ENCODE data around the gene NRCAM.
A peak's percentile ranks its signal among the peaks of the same experiment; 100 is the strongest.
"Not testable (repeated sequence)": the region's sequence is repeated elsewhere in the genome, so short reads cannot be mapped to it uniquely, and the experiment has no call there.

The NRCAM gene

GRCh38 chr7:108270385-108271015 is 185.7 kb downstream of the NRCAM start:
- no peak for DNase-seq

GRCh38 chr7:108268200-108268820 is 187.9 kb downstream of the NRCAM start:
- DNase-seq = no peak

DNA sequence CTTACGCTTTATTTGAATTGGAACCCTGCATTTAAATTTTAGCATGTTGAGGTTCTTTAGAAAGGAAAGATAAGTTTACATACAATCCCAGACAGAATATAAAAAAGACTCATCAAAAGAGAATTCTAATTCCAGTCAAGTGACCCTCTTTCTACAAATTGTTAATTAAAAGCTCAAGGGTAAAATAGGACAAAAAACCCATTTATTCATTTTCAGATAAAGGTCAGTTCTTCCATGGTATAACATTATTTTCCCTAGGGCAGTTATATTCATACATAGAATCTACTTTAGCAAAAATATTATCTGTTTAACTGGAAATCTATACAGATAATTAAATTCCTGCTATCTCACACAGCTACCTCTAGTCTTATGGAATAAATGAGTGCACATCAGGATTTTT is 188.6 kb downstream of the NRCAM start:
- DNase-seq = no peak

DNA sequence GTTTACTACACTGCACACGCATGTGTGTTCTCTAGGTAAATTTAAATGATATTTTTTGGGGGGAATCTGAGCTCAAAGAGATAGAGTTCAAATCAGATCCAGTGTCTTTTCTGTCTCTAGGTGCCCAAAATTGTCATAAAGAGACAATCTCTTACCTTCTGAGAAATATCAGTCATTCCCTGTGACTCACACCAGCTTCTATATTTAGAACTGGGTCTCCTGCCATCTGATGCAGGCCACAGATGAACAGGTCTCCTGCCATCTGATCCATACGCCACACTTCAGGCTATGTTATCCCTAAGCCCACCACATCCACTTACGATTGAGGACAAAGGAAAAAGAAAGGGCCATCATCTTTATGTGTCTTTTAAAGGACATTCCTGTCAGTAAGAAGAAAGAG is 189.7 kb downstream of the NRCAM start:
- no peak for DNase-seq

GRCh38 chr7:108266035-108266434 is 190.2 kb downstream of the NRCAM start:
- no peak for DNase-seq

DNA sequence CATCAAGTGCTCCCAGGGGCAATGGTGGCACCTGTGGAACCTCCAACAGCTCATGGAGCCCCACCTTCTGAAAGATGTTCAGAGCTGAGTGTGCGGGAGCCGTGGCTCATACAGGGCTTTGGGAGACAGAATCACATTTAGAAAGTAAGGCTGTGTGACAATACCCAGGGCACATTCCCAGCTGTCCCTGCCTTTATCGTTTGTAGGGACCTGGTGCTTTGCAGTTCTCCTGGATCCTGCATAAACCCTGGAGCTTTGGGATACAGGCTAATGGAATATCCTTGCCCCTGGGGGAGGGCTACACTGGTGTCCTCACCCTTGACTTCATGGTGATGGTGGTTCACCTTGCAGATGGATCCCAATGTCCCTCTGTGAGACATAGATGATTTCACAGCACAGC is 191.2 kb downstream of the NRCAM start:
- no peak for DNase-seq

GRCh38 chr7:108263425-108263824 is 192.8 kb downstream of the NRCAM start:
- DNase-seq = peak; percentile 90

- DNase-seq = peak; percentile 76
These were observed 194.5 kb downstream of the NRCAM start for GRCh38 chr7:108261560-108262255.

- DNase-seq = not testable (repeated sequence)
These were observed 196.8 kb downstream of the NRCAM start for GRCh38 chr7:108259447-108259846.

GRCh38 chr7:108257954-108258353 is 198.3 kb downstream of the NRCAM start:
- no peak for DNase-seq

DNA sequence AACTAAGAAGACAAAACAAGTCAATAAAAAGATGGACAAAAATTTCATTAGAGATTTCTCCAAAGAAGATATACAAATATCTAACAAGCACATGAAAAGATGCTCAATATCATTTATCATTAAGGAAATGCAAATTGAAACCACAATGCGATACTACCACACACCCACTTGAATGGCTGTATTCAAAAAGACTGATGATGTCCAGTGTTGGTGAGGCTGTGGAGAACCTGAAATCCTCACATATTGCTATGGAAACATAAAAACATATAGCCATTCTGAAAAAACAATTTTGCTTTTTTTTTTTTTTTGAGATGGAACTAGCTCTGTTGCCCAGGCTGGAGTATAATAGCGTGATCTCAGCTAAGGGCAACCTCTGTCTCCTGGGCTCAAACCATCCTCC is 202.0 kb downstream of the NRCAM start:
- no peak for DNase-seq

GRCh38 chr7:108253275-108254044 is 202.8 kb downstream of the NRCAM start:
- peak; percentile 58 for DNase-seq

DNA sequence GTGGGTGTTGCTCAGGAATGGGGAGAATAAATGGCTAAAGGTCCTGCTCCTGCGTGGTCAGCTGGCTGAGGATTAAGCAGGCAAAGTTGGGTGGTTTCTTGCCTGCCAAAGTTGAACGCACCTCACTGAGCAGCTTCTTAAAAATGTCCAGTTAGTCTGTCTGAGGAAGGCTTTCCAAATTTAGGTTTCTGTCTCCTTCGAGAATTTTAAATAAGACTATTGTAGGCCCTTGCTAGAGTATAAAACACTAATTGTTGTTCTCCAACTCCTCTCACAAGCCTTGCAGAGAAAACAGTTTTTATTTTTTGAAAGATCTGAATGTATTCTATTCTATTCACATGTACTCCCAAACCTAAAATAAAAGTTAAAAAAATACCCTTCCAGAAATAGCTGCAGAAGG is 204.1 kb downstream of the NRCAM start:
- no peak for DNase-seq

DNA sequence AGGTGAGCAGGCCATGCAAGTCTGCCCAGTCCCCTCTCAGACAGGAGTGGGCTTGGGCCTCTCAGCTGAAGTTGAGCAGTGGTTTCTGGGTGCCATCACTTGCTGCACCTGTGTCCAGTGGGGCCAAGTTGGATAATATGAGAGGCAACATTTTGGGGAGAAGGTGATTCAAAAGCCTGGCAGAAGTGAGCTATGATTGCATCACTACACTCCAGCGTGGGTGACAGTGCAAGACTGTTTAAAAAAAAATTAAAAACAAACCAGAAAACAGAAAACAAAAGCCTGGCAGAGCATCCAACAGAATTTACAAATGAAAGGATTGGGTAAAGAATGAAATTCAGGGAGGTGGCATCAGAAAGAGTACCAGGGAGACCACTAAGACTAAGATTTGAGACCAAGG is 204.5 kb downstream of the NRCAM start:
- DNase-seq = no peak

GRCh38 chr7:108249453-108249852 is 206.8 kb downstream of the NRCAM start:
- DNase-seq = no peak

- no peak for DNase-seq
These were observed 207.4 kb downstream of the NRCAM start for GRCh38 chr7:108248821-108249220.

GRCh38 chr7:108248418-108248817 is 207.8 kb downstream of the NRCAM start:
- no peak for DNase-seq

DNA sequence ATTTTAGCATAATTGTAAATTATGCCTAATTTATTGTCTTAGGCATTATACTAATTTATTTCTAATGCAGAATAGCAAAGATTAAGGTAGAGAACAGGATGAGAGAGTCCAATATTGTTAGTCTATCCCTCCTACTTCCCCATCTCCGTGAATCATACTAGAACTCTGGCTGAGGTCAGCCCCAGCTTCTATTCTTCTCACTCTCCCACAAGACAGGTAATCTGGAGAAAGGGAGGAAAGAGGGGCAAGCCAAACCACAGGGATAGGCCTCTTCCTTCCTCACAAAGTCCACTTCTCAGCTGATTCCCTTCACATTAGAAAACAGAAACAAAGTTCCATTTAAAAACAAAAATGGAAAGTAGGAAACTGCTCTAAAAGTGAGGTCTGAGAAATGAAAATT is 208.6 kb downstream of the NRCAM start:
- no peak for DNase-seq

DNA sequence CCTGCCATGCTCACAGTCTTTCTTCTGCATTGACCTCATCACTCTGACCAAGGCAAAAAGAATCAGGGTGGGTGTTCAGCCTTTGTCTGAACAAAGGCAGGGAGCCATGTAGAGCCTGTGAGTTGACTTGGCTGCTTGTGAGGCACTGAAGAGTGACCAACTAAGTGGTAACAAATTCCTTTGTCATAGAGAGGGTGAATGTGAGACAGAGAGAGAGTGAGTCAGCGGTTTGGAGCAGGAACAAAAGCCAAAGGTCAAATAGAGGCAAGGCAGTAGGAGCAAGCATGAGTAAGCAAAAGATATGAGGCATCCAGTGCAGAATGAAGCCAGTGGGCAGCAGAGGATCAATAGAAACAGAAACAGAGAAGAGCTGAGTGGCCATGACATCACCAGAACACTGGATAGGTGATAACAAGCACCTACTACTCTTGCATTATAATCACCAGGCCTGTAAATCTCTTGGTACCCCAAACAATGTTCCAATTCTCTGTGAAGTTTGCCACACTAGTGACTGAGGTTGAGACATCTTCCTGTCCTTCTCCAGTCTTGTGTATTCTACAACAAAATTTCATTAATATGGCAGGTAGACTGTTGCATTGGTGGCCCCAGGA is 209.9 kb downstream of the NRCAM start:
- DNase-seq = no peak

- DNase-seq = no peak
These were observed 210.6 kb downstream of the NRCAM start for GRCh38 chr7:108245523-108246226.

- no peak for DNase-seq
These were observed 212.1 kb downstream of the NRCAM start for GRCh38 chr7:108244110-108244509.

- no peak for DNase-seq
These were observed 216.6 kb downstream of the NRCAM start for GRCh38 chr7:108239501-108240225.

All from NCI-H2107 (cell line).